Stimulated activated CD8-positive, alpha-beta memory T cell treated with anti-CD3 and anti-CD28 coated beads, Interleukin-12 subunit alpha, Interleukin-12 subunit beta, amount 100 ng/mL, for 1 hour (primary cell): ENCODE results near the gene NFX1.
"Not testable (repeated sequence)": the region's sequence is repeated elsewhere in the genome, so short reads cannot be mapped to it uniquely, and the experiment has no call there.

ENCODE experiments used
- DNase-seq: peaks from one replicate; pipeline ENCODE4 v3.0.0-alpha.2; 2020; ENCODE audit warnings: low read depth

The NFX1 gene

GRCh38 chr9:33391111-33391771, 100.9 kb downstream of the NFX1 start:
- DNase-seq = not testable (repeated sequence)

GRCh38 chr9:33392591-33393021, 102.3 kb downstream of the NFX1 start:
- not testable (repeated sequence) for DNase-seq

- DNase-seq = no peak
Measured at GRCh38 chr9:33393581-33393980, 103.3 kb downstream of the NFX1 start.

GRCh38 chr9:33393986-33394385, 103.7 kb downstream of the NFX1 start:
- DNase-seq = not testable (repeated sequence)

GRCh38 chr9:33395159-33395879, 105.0 kb downstream of the NFX1 start:
- DNase-seq = not testable (repeated sequence)

- not testable (repeated sequence) for DNase-seq
Measured at GRCh38 chr9:33397801-33398200, 107.5 kb downstream of the NFX1 start.

GRCh38 chr9:33399047-33399446, 108.7 kb downstream of the NFX1 start:
- not testable (repeated sequence) for DNase-seq

GRCh38 chr9:33401809-33402208, 111.5 kb downstream of the NFX1 start:
- DNase-seq = not testable (repeated sequence)

GRCh38 chr9:33402371-33402770, 112.1 kb downstream of the NFX1 start, which contains the start of gene AQP7:
AQP7 (minus strand) TSS chr9:33402568; CDS start chr9:33401262, 1,306 bp downstream.
- DNase-seq = not testable (repeated sequence)

GRCh38 chr9:33403941-33404787, 113.8 kb downstream of the NFX1 start:
- no peak for DNase-seq

GRCh38 chr9:33404788-33405362, 114.6 kb downstream of the NFX1 start:
- DNase-seq = no peak

- no peak for DNase-seq
Measured at GRCh38 chr9:33407061-33407460, 116.7 kb downstream of the NFX1 start.

GRCh38 chr9:33408087-33408486, 117.8 kb downstream of the NFX1 start:
- no peak for DNase-seq

- no peak for DNase-seq
Measured at GRCh38 chr9:33414268-33414667, 124.0 kb downstream of the NFX1 start.

GRCh38 chr9:33414889-33415500, 124.7 kb downstream of the NFX1 start:
- DNase-seq = no peak

GRCh38 chr9:33415501-33416038, 125.3 kb downstream of the NFX1 start:
- peak; percentile 83 for DNase-seq

GRCh38 chr9:33416996-33417395, 126.7 kb downstream of the NFX1 start:
- peak; percentile 26 for DNase-seq

GRCh38 chr9:33418090-33418489, 127.8 kb downstream of the NFX1 start:
- DNase-seq = no peak

- no peak for DNase-seq
Measured at GRCh38 chr9:33419708-33420303, 129.5 kb downstream of the NFX1 start.
